GM12873 (cell line): Measurements from ENCODE around the gene ICE1.
A peak's percentile ranks its signal among the peaks of the same experiment; 100 is the strongest.

Experiments used
- TF ChIP-seq, protein P1 (sequence below): IDR thresholded peaks from 2 replicates; pipeline ENCODE4 v1.5.1; 2012; ENCODE audit warnings: low read depth, mild to moderate bottlenecking, moderate library complexity, low read length, control low read depth; ENCODE audit not compliant: insufficient read depth; ENCODE audit errors: missing control alignments

The ICE1 gene

DNA sequence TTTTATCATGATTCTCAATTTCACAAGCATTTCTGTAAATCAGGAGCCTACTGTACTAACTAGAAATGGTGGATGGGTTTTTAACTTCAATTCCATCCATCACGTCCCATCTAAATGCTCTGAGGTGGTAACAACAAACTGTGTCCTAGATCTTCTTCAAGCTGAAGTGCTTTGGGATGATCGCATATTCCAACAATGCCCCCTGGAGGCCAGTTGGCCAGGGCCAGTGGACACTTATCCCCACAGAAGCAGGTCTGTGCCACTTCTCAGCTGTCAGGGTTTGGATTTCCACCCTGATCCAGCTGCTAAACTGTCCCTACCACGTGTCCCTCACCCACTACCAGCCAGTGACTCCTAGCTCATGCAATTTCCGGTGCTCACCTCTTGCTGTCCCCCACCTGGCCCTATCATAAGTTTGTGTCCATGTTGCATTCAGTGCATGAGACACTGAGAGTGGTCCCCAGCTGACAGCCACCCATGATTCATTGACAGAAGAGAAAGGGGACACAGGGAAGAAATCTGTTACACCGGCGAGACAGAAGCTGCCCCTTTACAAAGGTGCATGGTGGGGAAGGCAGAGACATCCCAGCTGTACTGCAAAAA lies 28.0 kb upstream of the ICE1 start:
- TF ChIP-seq, protein P1, sequence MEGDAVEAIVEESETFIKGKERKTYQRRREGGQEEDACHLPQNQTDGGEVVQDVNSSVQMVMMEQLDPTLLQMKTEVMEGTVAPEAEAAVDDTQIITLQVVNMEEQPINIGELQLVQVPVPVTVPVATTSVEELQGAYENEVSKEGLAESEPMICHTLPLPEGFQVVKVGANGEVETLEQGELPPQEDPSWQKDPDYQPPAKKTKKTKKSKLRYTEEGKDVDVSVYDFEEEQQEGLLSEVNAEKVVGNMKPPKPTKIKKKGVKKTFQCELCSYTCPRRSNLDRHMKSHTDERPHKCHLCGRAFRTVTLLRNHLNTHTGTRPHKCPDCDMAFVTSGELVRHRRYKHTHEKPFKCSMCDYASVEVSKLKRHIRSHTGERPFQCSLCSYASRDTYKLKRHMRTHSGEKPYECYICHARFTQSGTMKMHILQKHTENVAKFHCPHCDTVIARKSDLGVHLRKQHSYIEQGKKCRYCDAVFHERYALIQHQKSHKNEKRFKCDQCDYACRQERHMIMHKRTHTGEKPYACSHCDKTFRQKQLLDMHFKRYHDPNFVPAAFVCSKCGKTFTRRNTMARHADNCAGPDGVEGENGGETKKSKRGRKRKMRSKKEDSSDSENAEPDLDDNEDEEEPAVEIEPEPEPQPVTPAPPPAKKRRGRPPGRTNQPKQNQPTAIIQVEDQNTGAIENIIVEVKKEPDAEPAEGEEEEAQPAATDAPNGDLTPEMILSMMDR, result peak; percentile 20

DNA sequence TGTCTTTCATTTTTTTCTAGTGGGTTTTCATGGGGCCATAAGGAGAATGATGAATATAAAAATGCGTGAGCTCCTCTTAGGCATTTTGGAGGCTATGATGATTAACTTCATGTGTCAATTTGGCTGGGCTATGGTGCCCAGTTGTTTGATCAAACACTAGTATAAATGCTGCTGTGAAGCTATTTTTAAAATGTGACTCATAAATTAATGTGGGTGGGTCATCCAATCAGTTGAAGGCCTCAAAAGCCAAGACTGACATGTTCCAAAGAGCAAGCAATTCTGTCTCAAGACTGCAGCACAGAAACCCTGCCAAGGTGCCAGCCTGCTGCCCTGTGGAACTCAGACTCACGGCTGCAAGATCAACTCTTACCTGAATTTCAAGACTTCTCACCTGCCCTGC lies 24.4 kb upstream of the ICE1 start:
- TF ChIP-seq, protein P1, result no peak

DNA sequence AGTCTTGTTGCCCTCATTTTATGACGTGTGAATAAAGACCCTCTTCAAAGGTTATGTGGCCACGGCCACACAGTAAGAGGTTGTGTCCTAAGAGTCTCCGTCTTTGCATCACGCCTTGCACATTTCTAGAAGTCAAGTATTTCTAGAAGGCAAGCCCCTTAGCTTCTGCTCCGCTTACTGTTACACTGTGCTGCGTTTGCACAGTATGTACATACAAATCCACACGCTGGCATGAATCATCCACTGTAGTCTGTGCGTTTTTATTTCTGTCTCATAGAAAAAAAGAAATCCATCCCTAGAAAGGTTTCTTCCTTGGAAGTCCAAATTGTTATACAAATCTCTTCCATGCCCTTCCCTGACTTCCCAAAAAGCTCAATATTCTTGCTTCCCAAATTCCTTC lies 21.4 kb upstream of the ICE1 start:
- TF ChIP-seq, protein P1, result no peak

DNA sequence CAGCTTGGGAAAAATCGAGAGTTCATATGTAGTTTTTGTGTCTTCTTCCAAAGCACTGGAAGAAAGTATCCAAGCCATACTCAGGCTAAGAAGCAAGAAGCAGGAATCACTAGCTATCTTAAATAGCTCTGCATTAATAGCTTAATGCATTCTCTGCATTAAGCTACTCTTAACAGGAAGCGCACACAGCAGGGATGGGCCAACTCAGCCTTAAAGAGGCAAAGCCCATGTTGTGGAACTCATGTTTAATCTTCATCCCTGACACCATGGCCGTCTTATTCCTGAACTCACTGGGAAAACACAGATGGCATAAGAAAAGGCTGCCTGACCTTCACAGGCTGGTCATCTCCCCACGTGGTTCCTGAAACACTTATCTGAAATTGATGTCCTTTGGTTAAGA lies 18.7 kb upstream of the ICE1 start:
- TF ChIP-seq, protein P1, result no peak

DNA sequence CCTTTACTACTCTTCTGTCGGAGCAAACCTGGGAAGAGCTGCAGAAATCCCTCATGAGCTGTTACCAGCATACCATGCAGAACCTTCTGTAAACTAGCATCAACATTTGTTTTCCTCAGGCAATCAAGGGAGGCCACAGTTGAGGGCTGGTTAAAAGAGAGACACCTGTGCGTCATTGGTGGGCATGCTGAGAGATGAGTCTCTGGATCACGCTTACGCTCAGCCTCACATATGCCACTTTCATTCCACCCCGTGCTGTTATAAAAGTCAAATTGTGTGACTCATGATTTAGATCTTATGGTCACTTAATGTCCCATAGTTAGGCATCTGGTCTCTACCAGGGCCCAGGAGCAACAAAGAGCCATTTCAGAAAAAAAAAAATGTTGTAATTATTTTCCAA lies 18.1 kb upstream of the ICE1 start:
- TF ChIP-seq, protein P1, result no peak

DNA sequence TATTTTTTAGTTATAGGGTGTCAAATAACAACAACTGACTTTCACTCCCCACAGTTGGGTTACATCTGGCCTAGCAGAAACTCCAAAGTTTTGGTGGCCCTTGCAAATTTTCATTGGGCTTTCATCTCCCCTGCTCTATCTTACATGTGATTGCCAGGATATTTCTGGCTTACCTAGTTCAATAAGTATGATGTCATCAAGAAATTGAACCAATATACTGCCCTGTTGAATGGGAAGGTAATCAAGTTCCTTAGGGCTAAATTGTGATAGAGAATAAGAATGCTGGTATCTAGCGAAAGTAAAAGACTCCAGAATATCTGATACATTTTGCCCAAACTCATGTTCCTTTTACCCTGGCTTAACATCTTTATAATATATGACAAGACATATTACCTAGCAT lies 17.0 kb upstream of the ICE1 start:
- TF ChIP-seq, protein P1, result no peak

DNA sequence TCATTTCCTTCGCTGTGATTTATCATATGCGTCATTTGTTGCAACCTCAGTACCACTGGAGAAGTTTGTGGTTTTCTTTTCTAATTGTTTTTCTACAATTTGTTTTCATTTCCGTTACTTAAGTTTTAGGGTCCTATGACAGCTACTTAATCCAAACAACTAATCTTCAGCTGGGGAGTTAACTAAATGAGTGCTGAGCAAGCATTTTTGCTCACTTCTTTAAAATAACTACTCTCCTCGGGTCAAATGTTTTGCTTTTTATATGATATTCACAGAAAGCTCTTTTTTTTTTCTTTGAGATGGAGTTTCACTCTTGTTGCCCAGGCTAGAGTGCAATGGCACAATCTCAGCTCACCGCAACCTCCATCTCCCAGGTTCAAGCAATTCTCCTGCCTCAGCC lies 14.6 kb upstream of the ICE1 start:
- TF ChIP-seq, protein P1, result no peak
